Measurements from ENCODE around the gene TOX2. TPM values are rescaled to one million over a fixed set of nuclear protein-coding genes. Genes with fewer than 3 reads are reported as not detected.

The TOX2 gene
- total RNA-seq, 2 experiments from 2014 or later, result 3.3 to 3.9 TPM

GRCh38 chr20:43925801-43926200, 11.1 kb downstream of the TOX2 start:
- Mint-ChIP-seq H3K4me1 (ENCODE audit: low read depth) (peaks cover 73% of the 10 kb centered on the region), H3K36me3 (ENCODE audit: low read depth) (no peaks in the 10 kb centered on the region), H3K4me3 (peak overlapping the region; percentile 66), H3K27ac (peak overlapping the region; percentile 43), H3K9me3 (no peaks in the 10 kb centered on the region), H3K27me3 (peaks cover 5% of the 10 kb centered on the region)
- TF ChIP-seq, protein P1, sequence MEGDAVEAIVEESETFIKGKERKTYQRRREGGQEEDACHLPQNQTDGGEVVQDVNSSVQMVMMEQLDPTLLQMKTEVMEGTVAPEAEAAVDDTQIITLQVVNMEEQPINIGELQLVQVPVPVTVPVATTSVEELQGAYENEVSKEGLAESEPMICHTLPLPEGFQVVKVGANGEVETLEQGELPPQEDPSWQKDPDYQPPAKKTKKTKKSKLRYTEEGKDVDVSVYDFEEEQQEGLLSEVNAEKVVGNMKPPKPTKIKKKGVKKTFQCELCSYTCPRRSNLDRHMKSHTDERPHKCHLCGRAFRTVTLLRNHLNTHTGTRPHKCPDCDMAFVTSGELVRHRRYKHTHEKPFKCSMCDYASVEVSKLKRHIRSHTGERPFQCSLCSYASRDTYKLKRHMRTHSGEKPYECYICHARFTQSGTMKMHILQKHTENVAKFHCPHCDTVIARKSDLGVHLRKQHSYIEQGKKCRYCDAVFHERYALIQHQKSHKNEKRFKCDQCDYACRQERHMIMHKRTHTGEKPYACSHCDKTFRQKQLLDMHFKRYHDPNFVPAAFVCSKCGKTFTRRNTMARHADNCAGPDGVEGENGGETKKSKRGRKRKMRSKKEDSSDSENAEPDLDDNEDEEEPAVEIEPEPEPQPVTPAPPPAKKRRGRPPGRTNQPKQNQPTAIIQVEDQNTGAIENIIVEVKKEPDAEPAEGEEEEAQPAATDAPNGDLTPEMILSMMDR (IDR thresholded peaks at IDR 0.05), result no peak
- Histone ChIP-seq H3K4me3 (ENCODE audit: low read length) (no peak overlapping the region), H3K4me1 (ENCODE audit: insufficient read depth, low read length) (peaks cover 49% of the 10 kb centered on the region), H3K27me3 (ENCODE audit: control insufficient read depth in 1 of 2, insufficient read depth in 2 of 2, low read length in 2 of 2) (peaks cover 0 to 3% of the 10 kb centered on the region in 2 experiments), H3K36me3 (ENCODE audit: insufficient read depth, low read length) (no peaks in the 10 kb centered on the region), H3K9me3 (ENCODE audit: control insufficient read depth in 1 of 2, insufficient read depth in 1 of 2, low read length in 2 of 2) (no peaks in the 10 kb centered on the region), H3K27ac (ENCODE audit: low read depth in 1 of 2, low read length in 2 of 2) (no peak overlapping the region)
- intact Hi-C loops (cut with DNase I, micrococcal nuclease), result loop anchor here (2.0 to 5.0 kb wide), 2 partner anchors 29 to 156 kb away; no protein-coding TSS in a partner anchor
- peak in 8 of 14 experiments; percentile 9 to 56 (median 30) for DNase-seq
- CTCF ChIA-PET, result interaction anchor here (0.9 to 1.9 kb wide), 3 partner anchors 10 to 27 kb away, joined by 3 to 6 read pairs (median 3); no protein-coding TSS in a partner anchor
- peak; percentile 75 for ATAC-seq (ENCODE audit: poor library complexity)
- POLR2A ChIA-PET, result interaction anchor here (0.7 to 2.2 kb wide), 7 partner anchors 10 to 869 kb away, joined by 3 to 14 read pairs (median 4); no protein-coding TSS in a partner anchor

- peaks cover 5% of the 10 kb centered on the region for H3K27me3 Mint-ChIP-seq
- H3K9me3 Mint-ChIP-seq, result no peaks in the 10 kb centered on the region
- no peaks in the 10 kb centered on the region for H3K36me3 ChIP-seq (ENCODE audit: insufficient read depth, low read length)
- H3K9me3 ChIP-seq (ENCODE audit: control insufficient read depth in 1 of 2, insufficient read depth in 1 of 2, low read length in 2 of 2), result no peaks in the 10 kb centered on the region
- H3K27ac ChIP-seq (ENCODE audit: low read depth in 1 of 2, low read length in 2 of 2), result no peak overlapping the region
- intact Hi-C loops (cut with DNase I, micrococcal nuclease), result loop anchor here in 1 of 2 experiments (5.0 kb wide), 1 partner anchor 156 kb away; no protein-coding TSS in a partner anchor
- H3K27ac Mint-ChIP-seq, result peak overlapping the region; percentile 43
- H3K4me1 Mint-ChIP-seq (ENCODE audit: low read depth), result peaks cover 69% of the 10 kb centered on the region
- ATAC-seq (ENCODE audit: poor library complexity) (no peak), DNase-seq (no peak)
- no peak overlapping the region for H3K4me3 ChIP-seq (ENCODE audit: low read length)
- no peaks in the 10 kb centered on the region for H3K36me3 Mint-ChIP-seq (ENCODE audit: low read depth)
- H3K4me3 Mint-ChIP-seq, result peak overlapping the region; percentile 20
- CTCF ChIA-PET, result interaction anchor here (0.9 to 1.9 kb wide), 3 partner anchors 9 to 26 kb away, joined by 3 to 6 read pairs (median 3); no protein-coding TSS in a partner anchor
- H3K4me1 ChIP-seq (ENCODE audit: insufficient read depth, low read length), result peaks cover 43% of the 10 kb centered on the region
- H3K27me3 ChIP-seq (ENCODE audit: control insufficient read depth in 1 of 2, insufficient read depth in 2 of 2, low read length in 2 of 2), result peaks cover 0 to 3% of the 10 kb centered on the region in 2 experiments
- POLR2A ChIA-PET, result interaction anchor here (0.9 to 2.2 kb wide), 6 partner anchors 9 to 143 kb away, joined by 3 to 14 read pairs (median 4); no protein-coding TSS in a partner anchor
- TF ChIP-seq, protein P1 (IDR thresholded peaks at IDR 0.05), result no peak
Measured at GRCh38 chr20:43926287-43927050, 11.8 kb downstream of the TOX2 start.

DNA sequence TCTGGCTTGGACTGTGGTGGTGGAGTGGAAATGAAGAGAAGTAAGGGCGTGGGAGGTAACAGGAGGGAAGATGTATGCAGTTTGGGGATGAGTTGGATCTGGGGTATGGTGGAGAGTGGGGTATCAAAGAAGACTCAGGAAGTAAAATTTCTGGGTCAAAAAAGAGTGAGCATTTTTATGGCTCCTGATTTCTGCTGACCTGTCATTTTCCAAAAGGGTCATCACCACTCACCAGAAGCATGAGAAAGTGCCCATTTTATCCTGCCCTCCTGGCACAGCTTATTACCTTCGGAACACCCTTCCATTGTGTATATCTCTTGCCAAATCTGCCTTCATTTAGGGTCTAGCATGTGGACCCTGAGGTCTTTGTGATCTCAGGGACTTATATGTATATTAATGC, 17.3 kb downstream of the TOX2 start:
- TF ChIP-seq, protein P1 (IDR thresholded peaks at IDR 0.05), result no peak
- H3K27me3 Mint-ChIP-seq, result no peaks in the 10 kb centered on the region
- peaks cover 30% of the 10 kb centered on the region for H3K4me1 Mint-ChIP-seq (ENCODE audit: low read depth)
- no peak overlapping the region for H3K27ac ChIP-seq (ENCODE audit: low read depth in 1 of 2, low read length in 2 of 2)
- ChIA-PET POLR2A (no interaction called here), CTCF (no interaction called here)
- no peaks in the 10 kb centered on the region for H3K36me3 ChIP-seq (ENCODE audit: insufficient read depth, low read length)
- peaks cover 0 to 4% of the 10 kb centered on the region in 2 experiments for H3K27me3 ChIP-seq (ENCODE audit: control insufficient read depth in 1 of 2, insufficient read depth in 2 of 2, low read length in 2 of 2)
- no peak for ATAC-seq (ENCODE audit: poor library complexity)
- H3K4me3 Mint-ChIP-seq, result no peak overlapping the region
- no peaks in the 10 kb centered on the region for H3K9me3 ChIP-seq (ENCODE audit: control insufficient read depth in 1 of 2, insufficient read depth in 1 of 2, low read length in 2 of 2)
- no peak for DNase-seq
- peaks cover 4% of the 10 kb centered on the region for H3K4me1 ChIP-seq (ENCODE audit: insufficient read depth, low read length)
- no peak overlapping the region for H3K4me3 ChIP-seq (ENCODE audit: low read length)
- intact Hi-C loops (cut with DNase I, micrococcal nuclease), result no loop called here
- no peaks in the 10 kb centered on the region for H3K36me3 Mint-ChIP-seq (ENCODE audit: low read depth)
- no peaks in the 10 kb centered on the region for H3K9me3 Mint-ChIP-seq
- no peak overlapping the region for H3K27ac Mint-ChIP-seq
